ENCODE results near the gene AKR1D1.

DNA sequence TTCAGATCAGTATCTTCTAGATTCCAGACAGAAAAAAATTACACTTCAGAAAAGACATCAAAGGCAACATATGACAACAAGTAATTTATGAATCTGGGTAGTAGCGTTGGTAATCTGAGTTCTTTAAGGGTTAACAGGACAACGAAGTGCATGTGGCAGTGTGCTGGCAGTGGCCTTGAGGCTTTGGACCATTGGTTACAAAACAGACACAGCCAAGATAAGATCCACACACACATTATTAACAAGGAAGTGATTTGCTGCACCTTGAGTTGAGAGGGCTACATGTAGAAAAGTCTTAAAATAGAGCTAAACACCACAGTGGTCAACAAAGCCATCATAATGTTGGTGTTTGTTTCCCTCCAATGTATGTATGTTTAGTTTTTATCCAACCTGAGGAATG, 40.6 kb downstream of the AKR1D1 start:
- TF ChIP-seq, protein P1, sequence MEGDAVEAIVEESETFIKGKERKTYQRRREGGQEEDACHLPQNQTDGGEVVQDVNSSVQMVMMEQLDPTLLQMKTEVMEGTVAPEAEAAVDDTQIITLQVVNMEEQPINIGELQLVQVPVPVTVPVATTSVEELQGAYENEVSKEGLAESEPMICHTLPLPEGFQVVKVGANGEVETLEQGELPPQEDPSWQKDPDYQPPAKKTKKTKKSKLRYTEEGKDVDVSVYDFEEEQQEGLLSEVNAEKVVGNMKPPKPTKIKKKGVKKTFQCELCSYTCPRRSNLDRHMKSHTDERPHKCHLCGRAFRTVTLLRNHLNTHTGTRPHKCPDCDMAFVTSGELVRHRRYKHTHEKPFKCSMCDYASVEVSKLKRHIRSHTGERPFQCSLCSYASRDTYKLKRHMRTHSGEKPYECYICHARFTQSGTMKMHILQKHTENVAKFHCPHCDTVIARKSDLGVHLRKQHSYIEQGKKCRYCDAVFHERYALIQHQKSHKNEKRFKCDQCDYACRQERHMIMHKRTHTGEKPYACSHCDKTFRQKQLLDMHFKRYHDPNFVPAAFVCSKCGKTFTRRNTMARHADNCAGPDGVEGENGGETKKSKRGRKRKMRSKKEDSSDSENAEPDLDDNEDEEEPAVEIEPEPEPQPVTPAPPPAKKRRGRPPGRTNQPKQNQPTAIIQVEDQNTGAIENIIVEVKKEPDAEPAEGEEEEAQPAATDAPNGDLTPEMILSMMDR (IDR thresholded peaks at IDR 0.05): no peak
- TF ChIP-seq POLR2AphosphoS5 (IDR thresholded peaks at IDR 0.05): no peak
